NT2/D1 (cell line): ENCODE data around the gene ITIH5.
A peak's percentile ranks its signal among the peaks of the same experiment; 100 is the strongest.

Source experiments
- DNase-seq: peaks from one replicate; pipeline ENCODE4 v3.0.0-alpha.2; 2011; ENCODE audit warnings: low read depth, low spot score
- H3K27me3 ChIP-seq: 2 replicates; pipeline ENCODE4 v1.6.0; 2011; ENCODE audit warnings: mild to moderate bottlenecking; ENCODE audit not compliant: insufficient read length, insufficient read depth
- H3K36me3 ChIP-seq: 2 replicates; pipeline ENCODE4 v1.6.1; 2011; ENCODE audit warnings: mild to moderate bottlenecking, low read length, mixed read lengths; ENCODE audit not compliant: insufficient read depth, insufficient read length
- H3K4me1 ChIP-seq: 2 replicates; pipeline ENCODE4 v1.5.1; 2011; ENCODE audit not compliant: insufficient read depth, insufficient read length
- H3K4me3 ChIP-seq: 2 replicates; pipeline ENCODE4 v1.5.1; 2011; ENCODE audit warnings: low read depth; ENCODE audit not compliant: insufficient read length
- H3K9ac ChIP-seq: 2 replicates; pipeline ENCODE4 v1.6.0; 2011; ENCODE audit warnings: low read depth; ENCODE audit not compliant: insufficient read length
- H3K9me3 ChIP-seq: 2 replicates; pipeline ENCODE4 v1.5.1; 2011; ENCODE audit warnings: mild to moderate bottlenecking, low read length; ENCODE audit not compliant: insufficient read depth
- SUZ12 ChIP-seq: IDR thresholded peaks from 2 replicates; pipeline ENCODE4 v1.6.1; 2011; ENCODE audit not compliant: insufficient read length, insufficient read depth; ENCODE audit errors: extremely low read depth
- YY1 ChIP-seq: IDR thresholded peaks from 2 replicates; pipeline ENCODE4 v1.6.1; 2011; ENCODE audit not compliant: insufficient read length, insufficient read depth
- ZNF274 ChIP-seq: IDR thresholded peaks from 2 replicates; pipeline ENCODE4 v1.6.1; 2011; ENCODE audit warnings: mild to moderate bottlenecking, low read depth, low read length

ITIH5 gene

DNA sequence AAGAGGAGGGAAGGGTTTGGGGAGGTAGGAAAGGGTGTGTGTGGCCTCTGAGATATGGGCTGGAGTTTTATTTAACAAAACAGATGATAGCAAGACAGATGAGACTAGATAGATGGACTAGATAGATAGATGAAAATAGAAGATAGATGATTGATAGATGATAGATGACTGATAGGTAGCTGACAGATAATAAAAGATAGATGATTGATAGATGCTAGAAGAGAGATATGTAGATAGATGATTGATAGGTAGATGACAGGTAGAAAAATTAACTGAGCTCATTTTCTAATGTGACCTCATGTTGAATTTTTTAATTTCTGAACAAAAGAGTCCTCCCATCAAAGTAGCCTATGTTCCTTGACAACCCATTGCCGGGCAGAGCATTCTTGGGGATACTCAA, 139.3 kb downstream of the ITIH5 start:
- no peak for TF ChIP-seq YY1
- no peak for TF ChIP-seq SUZ12
- Histone ChIP-seq H3K4me3 (no peak overlapping the region), H3K27me3 (no peaks in the 10 kb centered on the region)

DNA sequence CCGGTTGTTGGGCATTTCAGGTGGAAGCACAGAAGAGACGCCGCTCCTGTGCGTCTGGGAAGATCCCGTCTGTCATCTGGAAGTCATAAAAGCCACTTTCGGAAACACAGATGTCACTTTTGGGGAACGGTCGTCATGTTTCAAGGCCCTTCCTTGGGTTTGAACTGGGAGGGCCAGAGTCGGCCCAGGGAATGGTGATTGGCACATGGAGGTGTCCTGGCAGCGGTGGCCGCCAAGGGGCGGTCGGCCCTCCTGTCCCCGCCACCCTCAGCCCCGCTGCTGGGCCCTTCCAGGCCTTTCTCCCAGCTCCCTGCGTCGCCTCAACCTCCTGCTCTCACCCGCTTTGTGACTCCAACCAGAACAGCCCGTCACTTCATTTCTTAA, 140.8 kb downstream of the ITIH5 start:
- Histone ChIP-seq H3K27me3 (no peaks in the 10 kb centered on the region), H3K9ac (no peak overlapping the region), H3K4me3 (no peak overlapping the region), H3K4me1 (no peaks in the 10 kb centered on the region), H3K9me3 (no peaks in the 10 kb centered on the region), H3K36me3 (no peaks in the 10 kb centered on the region)
- no peak for DNase-seq
- no peak for TF ChIP-seq YY1
- no peak for TF ChIP-seq SUZ12
- TF ChIP-seq ZNF274, result no peak

More for the DNA sequence above, 139.3 kb downstream of the ITIH5 start:
- Histone ChIP-seq H3K4me1 (no peaks in the 10 kb centered on the region), H3K9me3 (no peaks in the 10 kb centered on the region), H3K9ac (no peak overlapping the region), H3K36me3 (no peaks in the 10 kb centered on the region)
- no peak for DNase-seq

DNA sequence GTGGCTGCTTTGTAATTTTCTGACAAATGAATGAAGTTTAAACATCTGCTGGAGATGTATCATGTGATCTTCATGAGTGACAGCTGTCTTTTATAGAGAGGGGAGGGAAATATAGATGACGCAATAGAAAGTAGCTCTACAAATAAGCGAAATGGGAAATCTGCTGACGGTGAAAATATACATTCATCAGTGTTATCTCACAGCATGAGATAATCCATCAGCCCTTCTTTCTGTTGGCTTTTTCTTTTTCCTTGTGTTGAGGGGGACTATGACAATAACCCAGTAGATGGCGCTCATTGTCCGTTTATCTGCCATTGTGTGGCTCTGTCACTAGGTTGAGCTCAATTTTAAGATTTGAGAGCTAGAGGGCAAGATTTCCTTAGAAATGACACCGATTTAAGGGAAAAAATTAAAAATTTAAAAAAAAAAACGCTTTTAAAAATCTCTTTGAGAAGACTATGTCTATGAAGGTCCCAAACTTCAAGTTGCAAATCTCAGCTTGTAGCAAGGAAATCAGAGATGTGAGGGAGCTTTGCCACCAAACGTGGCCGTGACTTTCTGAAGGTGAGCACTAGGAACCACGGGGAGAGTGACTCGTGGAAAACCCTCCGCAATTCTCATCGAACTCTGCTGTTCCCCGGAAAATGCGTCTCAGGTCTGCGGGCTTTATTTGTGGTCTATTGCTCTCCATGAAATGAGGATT, 141.3 kb downstream of the ITIH5 start:
- Histone ChIP-seq H3K4me1 (no peaks in the 10 kb centered on the region), H3K27me3 (no peaks in the 10 kb centered on the region), H3K9ac (no peak overlapping the region), H3K9me3 (no peaks in the 10 kb centered on the region), H3K4me3 (no peak overlapping the region), H3K36me3 (no peaks in the 10 kb centered on the region)
- peak; percentile 51 for DNase-seq
- TF ChIP-seq ZNF274, result no peak
- TF ChIP-seq SUZ12, result no peak
- no peak for TF ChIP-seq YY1

DNA sequence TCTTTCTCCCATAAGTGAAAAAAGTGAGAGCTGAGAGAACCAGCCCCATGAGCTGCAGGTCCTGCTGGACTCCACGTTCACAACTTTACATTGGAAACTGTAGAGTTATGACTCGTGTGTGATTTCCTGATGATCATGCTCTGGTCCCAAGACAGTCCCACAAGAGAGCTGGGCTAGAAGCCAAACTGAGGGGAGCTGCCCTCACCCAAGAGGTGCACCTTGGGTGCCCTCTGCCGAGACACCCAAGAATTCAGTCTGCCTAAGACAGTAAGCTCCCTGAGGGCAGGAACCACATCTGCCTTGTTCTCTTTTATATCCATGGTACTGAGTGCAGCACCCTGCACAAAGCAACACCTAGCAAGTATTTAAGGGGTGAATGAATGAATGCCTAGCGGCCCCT, 143.1 kb downstream of the ITIH5 start:
- DNase-seq, result no peak
- Histone ChIP-seq H3K4me1 (no peaks in the 10 kb centered on the region), H3K27me3 (no peaks in the 10 kb centered on the region), H3K36me3 (no peaks in the 10 kb centered on the region), H3K9ac (no peak overlapping the region), H3K9me3 (no peaks in the 10 kb centered on the region), H3K4me3 (no peak overlapping the region)
- no peak for TF ChIP-seq SUZ12
- no peak for TF ChIP-seq YY1
- TF ChIP-seq ZNF274, result no peak

DNA sequence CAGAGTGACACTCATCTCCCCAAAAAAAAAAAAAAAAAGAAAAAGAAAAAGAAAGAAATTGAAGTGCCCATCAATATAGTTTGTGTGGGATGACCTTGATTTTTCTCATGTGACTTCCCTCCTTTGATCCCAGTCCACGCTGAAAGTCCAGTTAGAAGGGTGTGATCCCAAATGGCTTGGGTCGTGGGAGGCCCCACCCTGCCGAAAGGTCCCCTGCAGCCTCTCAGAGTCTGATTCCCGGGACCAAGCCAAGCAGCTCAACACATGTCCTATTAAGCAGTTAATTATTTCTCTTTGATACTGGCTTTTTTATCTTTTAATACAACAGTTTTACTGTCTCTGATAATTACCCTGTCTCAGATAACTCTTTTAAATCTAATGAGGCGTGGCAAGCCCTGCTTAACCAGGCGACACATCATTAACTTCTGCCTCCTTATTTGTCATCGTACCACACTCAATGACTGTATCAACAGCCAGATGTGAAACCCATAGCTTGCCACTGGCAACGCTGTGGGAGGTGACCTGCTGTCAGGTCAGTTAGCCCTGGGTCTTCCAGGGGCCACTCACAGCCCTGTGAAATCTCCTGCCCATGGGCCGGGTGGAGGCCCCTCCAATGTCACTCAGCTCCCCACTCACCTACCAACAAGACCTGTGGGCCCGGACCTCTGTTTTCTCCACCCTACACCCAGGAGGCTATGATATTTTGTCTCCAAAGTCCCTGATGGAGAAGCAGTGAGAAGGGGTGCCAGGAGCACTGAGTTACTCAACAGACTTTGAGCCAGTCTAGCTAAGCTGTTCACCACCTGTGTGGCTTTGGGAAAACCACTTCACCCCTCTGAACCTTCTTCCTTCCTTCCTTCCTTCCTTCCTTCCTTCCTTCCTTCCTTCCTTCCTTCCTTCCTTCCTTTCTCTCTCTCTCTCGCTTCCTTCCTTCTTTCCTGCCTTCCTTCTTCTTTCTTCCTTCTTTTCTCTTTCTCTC, 146.0 kb downstream of the ITIH5 start:
- H3K9me3 ChIP-seq, result no peaks in the 10 kb centered on the region
- no peaks in the 10 kb centered on the region for H3K36me3 ChIP-seq
- no peak overlapping the region for H3K4me3 ChIP-seq
- H3K27me3 ChIP-seq, result no peaks in the 10 kb centered on the region
- H3K4me1 ChIP-seq, result no peaks in the 10 kb centered on the region
- no peak for DNase-seq
- H3K9ac ChIP-seq, result no peak overlapping the region
- TF ChIP-seq ZNF274, result no peak
- TF ChIP-seq YY1, result no peak
- no peak for TF ChIP-seq SUZ12

DNA sequence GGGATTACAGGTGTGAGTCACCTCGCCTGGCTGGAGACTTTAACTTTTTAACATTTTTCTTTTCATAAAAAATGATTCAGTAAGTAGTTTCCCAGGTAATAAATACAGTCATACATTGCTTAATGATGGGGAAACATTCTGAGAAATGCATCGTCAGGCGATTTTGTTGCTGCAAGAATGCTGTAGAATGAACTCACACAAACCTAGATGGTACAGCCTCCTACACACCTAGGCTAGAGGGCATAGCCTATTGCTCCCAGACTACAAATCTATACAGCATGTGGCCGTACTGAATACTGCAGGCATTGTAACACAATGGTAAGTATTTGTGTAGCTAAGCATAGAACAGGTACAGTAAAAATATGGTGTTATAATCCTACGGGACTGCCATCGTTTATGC, 147.4 kb downstream of the ITIH5 start:
- Histone ChIP-seq H3K27me3 (no peaks in the 10 kb centered on the region), H3K4me3 (no peak overlapping the region), H3K9me3 (no peaks in the 10 kb centered on the region), H3K9ac (no peak overlapping the region), H3K4me1 (no peaks in the 10 kb centered on the region), H3K36me3 (no peaks in the 10 kb centered on the region)
- DNase-seq, result no peak
- TF ChIP-seq YY1 (no peak), SUZ12 (no peak), ZNF274 (no peak)

DNA sequence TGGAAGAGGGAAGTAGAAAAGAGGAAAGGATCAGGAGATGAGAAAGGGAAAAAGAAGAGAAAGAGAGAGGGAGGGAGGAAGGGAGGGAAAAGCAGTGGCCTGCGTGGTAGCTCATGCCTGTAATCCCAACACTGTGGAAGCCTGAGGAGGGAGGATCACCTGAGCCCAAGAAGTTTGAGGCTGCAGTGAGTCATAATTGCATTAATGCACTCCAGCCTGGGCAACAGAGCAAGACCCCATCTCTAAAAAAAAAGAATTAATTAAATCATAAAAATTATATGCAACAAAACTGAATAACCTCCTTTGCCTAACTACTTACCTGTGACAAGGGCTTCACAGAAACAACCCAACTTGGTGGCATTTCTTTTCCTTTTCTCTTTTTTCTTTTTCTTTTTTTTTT, 148.1 kb downstream of the ITIH5 start:
- DNase-seq, result no peak
- Histone ChIP-seq H3K9ac (no peak overlapping the region), H3K27me3 (no peaks in the 10 kb centered on the region), H3K36me3 (no peaks in the 10 kb centered on the region), H3K9me3 (no peaks in the 10 kb centered on the region), H3K4me3 (no peak overlapping the region), H3K4me1 (peaks cover 4% of the 10 kb centered on the region)
- TF ChIP-seq YY1 (no peak), SUZ12 (no peak), ZNF274 (no peak)
